NCI-H146 (cell line): Measurements from ENCODE around the gene VWA8.

Experiments
- DNase-seq: peaks from one replicate; lab custom pipeline; 2025; lab: John Stamatoyannopoulos, UW

VWA8 gene

DNA sequence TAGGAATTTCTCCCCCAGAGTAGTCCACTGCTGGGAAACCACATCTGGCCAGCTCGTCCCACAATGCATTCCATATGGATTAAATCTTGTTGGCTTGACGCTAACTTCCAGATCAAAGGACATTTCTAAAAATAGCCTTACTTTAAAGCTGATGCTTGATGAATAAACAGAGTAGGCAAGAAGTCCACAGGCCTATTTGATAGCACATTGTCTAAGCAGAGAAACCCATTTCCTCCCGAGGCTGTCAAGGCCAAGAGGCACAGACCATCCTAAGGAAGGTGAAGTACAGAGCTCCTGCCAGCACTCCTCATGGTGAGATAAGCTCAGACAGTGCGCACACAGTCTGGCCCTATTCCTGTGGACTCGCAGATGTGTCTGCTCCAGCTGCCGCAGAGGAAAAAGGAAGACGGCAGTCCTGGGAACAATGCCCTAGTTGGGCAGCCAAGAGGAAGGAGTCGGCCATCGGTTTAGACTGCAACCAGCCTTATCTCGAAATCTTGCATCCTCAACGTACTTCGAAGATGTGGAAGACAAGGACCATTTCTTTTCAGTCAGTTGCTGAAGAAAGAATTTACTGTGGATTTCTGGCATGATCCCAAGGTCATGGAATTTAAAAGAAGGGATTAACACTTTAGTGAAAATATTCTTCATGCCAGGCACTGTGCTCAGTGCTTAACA is 346.8 kb downstream of the VWA8 start:
- DNase-seq, result no peak

- DNase-seq, result no peak
Observed at GRCh38 chr13:41613471-41613870, 347.4 kb downstream of the VWA8 start.

DNA sequence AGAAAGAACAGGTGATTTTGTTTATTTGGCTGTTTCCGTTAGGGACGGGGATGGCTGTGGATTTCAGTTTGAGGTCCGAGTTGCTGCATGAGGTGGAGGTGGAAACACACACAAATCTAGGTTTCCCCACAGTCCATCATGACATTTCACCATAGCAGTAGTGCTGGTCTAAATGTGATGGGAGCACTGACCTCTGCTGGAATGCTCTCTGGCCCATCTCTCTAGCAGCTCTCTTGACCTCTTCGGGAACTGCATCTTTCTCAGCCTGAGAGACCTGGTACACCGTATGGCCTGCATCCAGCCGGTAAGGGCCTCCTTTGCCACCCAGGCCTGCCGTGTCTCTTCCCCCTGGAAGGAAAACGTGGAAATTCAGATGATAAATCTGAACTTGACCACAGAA is 349.5 kb downstream of the VWA8 start:
- DNase-seq, result no peak

DNA sequence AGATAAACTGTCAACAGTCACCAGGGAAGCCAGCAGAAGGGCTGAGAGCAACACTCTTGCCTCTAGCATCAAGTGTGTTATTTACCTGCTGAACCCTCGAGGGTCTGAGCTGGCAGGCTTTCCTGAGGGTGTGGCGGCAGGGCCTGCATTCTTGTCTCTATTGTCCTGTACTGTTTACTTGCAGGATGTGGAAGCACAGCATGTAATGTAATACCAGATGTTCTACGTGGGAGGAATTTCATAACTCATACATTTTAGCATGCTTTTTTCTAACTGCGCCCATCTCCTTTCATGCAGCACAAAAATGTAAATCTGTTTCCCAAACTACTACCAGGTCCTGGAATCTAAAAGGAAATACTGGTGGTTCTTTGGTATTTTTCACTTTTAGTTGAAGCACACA is 350.5 kb downstream of the VWA8 start:
- peak; percentile 7 for DNase-seq

DNA sequence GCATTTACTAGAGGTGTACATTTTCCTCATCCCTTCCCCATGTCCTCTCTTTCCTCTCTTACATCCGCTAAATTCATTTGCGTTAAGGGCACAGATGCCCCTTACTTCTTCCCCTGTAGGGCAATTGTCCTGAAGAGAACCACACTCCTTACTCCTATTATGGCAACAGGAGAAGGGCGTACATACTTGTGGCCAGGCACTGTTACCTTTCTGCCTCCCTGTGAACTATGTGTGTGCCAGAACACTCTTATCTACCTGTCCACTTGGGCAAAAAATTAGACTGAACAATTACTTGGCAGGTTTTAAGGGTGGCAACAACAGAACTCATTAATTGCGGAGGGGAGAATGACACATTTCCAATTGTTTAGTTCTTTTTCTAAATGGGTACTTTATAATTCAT is 351.1 kb downstream of the VWA8 start:
- no peak for DNase-seq

DNA sequence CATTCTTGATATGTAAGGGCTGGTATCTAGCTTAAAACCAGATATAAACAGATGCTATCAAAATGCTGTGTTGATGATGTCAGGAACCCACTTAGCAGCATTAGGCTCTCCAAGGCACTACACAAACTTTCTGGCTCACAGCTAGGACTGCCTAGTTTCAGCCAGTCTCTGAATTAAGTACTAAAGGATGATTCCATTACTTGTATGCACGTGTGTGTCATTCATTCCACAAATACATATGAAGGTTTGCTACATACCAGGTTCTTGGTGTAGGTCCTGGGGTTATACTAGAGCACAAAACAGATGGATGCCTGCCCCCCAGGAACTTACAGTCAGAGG is 352.1 kb downstream of the VWA8 start:
- DNase-seq, result no peak

DNA sequence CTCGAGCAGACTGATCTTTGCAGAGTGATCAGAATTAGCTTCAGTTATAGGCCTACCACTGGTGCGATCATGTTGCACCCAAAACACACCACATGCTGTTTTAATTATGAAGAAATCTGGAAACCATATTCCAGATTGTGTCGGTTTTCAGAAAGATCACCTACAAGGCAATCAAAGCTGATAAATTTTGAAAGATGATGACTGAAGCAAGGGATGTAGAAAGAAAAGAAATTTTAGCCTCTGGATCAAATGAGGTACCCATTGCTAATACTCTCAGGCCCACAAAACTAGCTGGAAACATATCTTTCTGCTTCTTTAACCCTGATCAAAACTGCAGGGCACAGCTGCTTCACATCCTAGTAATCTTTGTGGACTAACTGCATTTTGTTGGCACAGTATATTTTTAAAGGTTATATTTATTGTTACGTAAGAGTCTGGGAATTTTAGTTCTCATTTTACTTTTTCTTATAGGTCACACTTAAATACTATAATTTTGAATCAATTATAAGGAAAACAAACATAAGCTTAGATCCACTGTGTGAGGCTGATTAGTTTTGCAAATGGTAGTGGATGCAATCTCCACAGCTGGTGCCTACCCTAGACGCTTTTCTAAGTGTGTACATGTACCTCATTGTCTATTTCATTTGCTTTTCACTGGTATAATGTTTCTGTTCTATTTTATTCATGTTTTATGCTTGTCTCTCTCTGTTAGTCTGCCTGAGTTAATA is 352.6 kb downstream of the VWA8 start:
- no peak for DNase-seq

DNA sequence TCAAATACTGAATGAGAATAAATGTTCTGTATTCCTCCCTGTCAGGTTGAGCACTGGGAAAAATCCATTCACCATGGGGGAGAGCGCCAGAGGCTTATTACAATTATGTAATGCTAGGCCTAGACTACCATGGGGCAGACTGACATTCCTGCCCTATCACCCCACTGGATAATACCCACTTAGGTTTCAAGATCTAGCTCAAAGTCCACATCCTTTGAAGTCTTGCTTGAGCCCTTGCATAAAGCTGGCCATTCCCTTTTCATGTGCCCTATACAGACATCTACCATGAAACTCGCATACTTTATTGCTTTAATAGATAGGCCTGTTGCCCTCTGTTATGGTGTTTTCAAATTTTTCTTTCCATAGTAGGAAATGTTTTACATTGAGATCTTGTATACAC is 354.3 kb downstream of the VWA8 start:
- DNase-seq, result no peak

DNA sequence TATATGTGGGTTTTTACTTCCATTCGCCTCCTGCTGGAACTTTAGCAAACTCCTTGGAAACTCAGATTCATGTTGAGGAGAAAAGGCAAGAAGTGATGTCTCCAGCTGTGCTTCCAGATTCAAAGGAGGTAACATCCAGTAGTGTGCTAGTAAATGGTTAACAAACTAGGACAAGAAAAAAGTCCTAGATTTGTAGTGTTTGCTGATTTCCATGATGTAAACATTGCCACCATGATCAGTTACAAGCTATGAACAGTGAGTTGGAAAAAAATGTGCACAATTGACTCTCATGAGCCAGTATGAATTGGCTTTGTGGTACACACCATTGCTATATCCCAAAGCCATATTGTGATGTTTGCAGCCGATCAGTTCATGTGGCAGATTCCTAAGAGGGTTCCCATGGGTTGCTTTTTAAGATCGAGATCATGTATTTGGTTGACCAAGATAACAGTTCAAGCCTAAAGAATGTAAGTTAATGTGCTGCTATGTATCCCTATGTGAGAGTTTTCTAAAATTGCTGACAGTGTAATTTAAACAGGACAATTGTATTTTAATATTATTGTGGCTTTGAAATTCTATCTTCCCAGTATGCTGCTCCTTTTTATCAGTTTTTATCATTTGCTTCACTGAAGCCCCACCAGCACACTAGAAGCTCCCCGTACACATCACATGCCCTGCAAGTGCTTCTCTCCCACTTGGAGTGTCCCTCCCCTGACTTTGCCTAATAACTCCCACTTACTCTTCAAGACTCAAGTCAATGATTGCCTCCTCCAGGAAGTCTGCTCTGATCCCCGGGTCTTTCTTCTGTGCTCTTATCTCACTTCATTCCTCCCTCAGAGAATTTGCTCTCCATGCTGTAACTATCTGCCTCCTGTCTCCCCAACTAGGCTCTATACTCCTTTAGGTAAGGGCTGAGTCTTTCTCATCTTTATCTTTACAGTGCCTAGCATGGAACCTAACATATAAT is 355.3 kb downstream of the VWA8 start:
- DNase-seq, result no peak

- DNase-seq, result no peak
Observed at GRCh38 chr13:41603917-41604316, 357.0 kb downstream of the VWA8 start.

DNA sequence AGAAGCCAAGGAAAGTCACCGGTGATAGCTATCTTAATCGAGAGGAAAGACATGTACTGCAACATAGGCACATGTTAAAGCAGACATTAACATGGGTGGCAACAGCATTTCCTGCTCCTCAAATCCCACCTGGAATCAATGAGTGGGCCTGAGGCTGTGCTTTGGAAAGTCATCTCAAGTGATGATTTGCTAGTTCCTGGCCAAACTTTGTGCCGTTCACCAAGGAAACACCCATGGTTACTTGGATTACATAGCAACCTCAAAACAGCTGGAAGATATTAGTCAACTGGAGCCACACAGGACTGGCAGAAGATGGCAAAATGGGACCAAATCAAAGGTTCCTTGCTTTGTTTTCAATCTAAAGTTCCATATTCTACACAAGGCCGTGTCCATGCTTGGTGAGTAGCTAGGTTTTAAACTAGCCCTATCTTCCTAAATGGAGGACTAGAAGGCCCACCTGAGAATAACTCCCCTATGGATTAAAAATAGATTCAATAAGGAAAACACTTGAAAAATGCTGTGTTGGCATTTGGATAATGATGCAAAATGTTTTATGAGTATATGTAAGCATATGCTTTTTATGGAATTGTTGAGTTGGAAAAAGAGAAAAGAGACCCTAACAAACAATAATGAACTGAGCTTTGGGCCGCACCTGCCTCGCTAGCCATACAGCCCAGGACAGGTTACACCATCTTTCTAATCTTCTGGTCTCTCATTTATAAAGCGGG is 359.0 kb downstream of the VWA8 start:
- DNase-seq, result no peak

GRCh38 chr13:41599619-41600018 is 361.3 kb downstream of the VWA8 start:
- no peak for DNase-seq

GRCh38 chr13:41597348-41598041 is 363.4 kb downstream of the VWA8 start:
- no peak for DNase-seq

DNA sequence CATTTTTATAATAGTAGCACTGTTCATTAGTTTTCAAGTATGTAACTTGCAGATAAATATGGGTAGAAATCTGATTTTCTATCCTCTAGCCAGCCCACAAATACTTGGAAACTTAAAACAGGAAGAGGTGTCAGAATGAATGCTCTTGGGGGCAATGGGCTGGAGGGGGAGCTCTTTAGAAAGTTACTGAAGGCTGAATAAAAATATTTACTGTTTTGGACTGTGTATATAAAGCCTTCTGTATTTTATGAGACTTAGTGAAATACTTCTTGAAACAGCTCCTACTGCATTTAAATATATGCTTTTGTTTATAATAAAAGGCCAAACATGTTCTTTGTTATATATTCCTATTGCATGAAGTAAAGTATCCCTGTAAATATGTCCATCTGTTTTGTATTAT is 364.7 kb downstream of the VWA8 start:
- no peak for DNase-seq

DNA sequence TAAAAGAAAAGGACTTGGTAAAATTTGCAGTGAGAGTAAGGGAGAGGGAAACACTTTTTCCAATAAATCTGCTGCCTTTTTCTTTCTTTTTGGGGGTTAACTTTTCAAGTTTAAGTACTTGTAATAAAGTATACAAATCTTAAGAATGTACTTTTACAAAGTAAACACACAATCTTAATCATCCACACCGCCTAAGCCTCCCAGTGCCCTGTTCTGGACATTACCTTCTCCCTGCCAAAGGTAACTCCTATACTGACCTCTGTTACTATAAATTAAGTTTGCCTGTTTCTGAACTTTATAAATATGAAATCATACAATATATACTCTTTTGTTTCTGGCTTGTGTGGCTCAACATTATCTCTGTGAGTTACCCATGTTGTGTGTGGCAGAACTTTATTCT is 365.6 kb downstream of the VWA8 start:
- DNase-seq, result no peak

- DNase-seq, result no peak
Observed at GRCh38 chr13:41590643-41591042, 370.3 kb downstream of the VWA8 start.

- no peak for DNase-seq
Observed at GRCh38 chr13:41590122-41590521, 370.8 kb downstream of the VWA8 start.

GRCh38 chr13:41589434-41589833 is 371.5 kb downstream of the VWA8 start:
- DNase-seq, result peak; percentile 64

GRCh38 chr13:41588899-41589298 is 372.0 kb downstream of the VWA8 start:
- DNase-seq, result peak; percentile 9

GRCh38 chr13:41588448-41588847 is 372.5 kb downstream of the VWA8 start:
- DNase-seq, result no peak

GRCh38 chr13:41587490-41587889 is 373.4 kb downstream of the VWA8 start:
- DNase-seq, result no peak

GRCh38 chr13:41586216-41586615 is 374.7 kb downstream of the VWA8 start:
- DNase-seq, result no peak
